Measurements from ENCODE around the gene LRRC61.
A peak's percentile ranks its signal among the peaks of the same experiment; 100 is the strongest.

The LRRC61 gene

GRCh38 chr7:150329331-150330120 is 6.4 kb downstream of the LRRC61 start:
- peak in 24 of 58 donors; percentile 8 to 58 (median 34) for DNase-seq

GRCh38 chr7:150330211-150330885 is 7.2 kb downstream of the LRRC61 start:
- no peak for DNase-seq

GRCh38 chr7:150332852-150333635 is 9.9 kb downstream of the LRRC61 start:
- no peak for DNase-seq

- DNase-seq = no peak
Observed at GRCh38 chr7:150333659-150334058, 10.5 kb downstream of the LRRC61 start.

- DNase-seq = no peak
Observed at GRCh38 chr7:150334108-150334507, 11.0 kb downstream of the LRRC61 start.

GRCh38 chr7:150335108-150335773 is 12.1 kb downstream of the LRRC61 start:
- no peak for DNase-seq

GRCh38 chr7:150335774-150336112 is 12.6 kb downstream of the LRRC61 start:
- no peak for DNase-seq

GRCh38 chr7:150336746-150337145 is 13.6 kb downstream of the LRRC61 start:
- no peak for DNase-seq

GRCh38 chr7:150337179-150337578 is 14.0 kb downstream of the LRRC61 start:
- DNase-seq = no peak

GRCh38 chr7:150337659-150338081 is 14.5 kb downstream of the LRRC61 start:
- DNase-seq = no peak

- DNase-seq = no peak
Observed at GRCh38 chr7:150338166-150338829, 15.1 kb downstream of the LRRC61 start.

- DNase-seq = no peak
Observed at GRCh38 chr7:150339409-150339809, 16.3 kb downstream of the LRRC61 start.

- DNase-seq = no peak
Observed at GRCh38 chr7:150340024-150340749, 17.0 kb downstream of the LRRC61 start.

GRCh38 chr7:150340875-150341262 is 17.7 kb downstream of the LRRC61 start:
- no peak for DNase-seq

- DNase-seq = peak in 11 of 58 donors; percentile 12 to 49 (median 24)
Observed at GRCh38 chr7:150341263-150342120, 18.3 kb downstream of the LRRC61 start, which contains the start of gene RARRES2. RARRES2 (minus strand) TSS chr7:150341629; CDS start chr7:150340609, 1,020 bp downstream.

GRCh38 chr7:150342121-150342408 is 18.9 kb downstream of the LRRC61 start:
- no peak for DNase-seq

GRCh38 chr7:150343225-150343624 is 20.1 kb downstream of the LRRC61 start:
- DNase-seq = no peak

GRCh38 chr7:150344299-150344698 is 21.1 kb downstream of the LRRC61 start:
- DNase-seq = no peak

- DNase-seq = no peak
Observed at GRCh38 chr7:150345012-150345411, 21.9 kb downstream of the LRRC61 start.

All from anterior cingulate cortex (tissue), 58 donors.